DMS153 treated with DMSO at 0.1 percent for 48 hours (cell line): ENCODE measurements around the gene HERC5.

Experiments
- DNase-seq: peaks from one replicate; lab custom pipeline; 2025; ENCODE audit not compliant: unreplicated experiment; lab: John Stamatoyannopoulos, UW

Gene HERC5

GRCh38 chr4:88517825-88518224 is 60.9 kb downstream of the HERC5 start:
- DNase-seq: no peak

GRCh38 chr4:88518911-88519310 is 62.0 kb downstream of the HERC5 start:
- no peak for DNase-seq

- no peak for DNase-seq
Observed at GRCh38 chr4:88522702-88523324, 65.9 kb downstream of the HERC5 start.

- peak; percentile 84 for DNase-seq
Observed at GRCh38 chr4:88523325-88524129, 66.6 kb downstream of the HERC5 start, which contains the start of gene PYURF. TSS of gene PYURF (minus strand) at chr4:88523776. CDS start at chr4:88523700, 76 bp downstream.

- no peak for DNase-seq
Observed at GRCh38 chr4:88524171-88524570, 67.3 kb downstream of the HERC5 start.

- DNase-seq: peak; percentile 9
Observed at GRCh38 chr4:88526221-88526815, 69.4 kb downstream of the HERC5 start.

GRCh38 chr4:88527787-88528186 is 70.9 kb downstream of the HERC5 start:
- DNase-seq: no peak

GRCh38 chr4:88528861-88529260 is 71.9 kb downstream of the HERC5 start:
- no peak for DNase-seq

GRCh38 chr4:88531549-88531948 is 74.6 kb downstream of the HERC5 start:
- no peak for DNase-seq

GRCh38 chr4:88533088-88533790 is 76.3 kb downstream of the HERC5 start:
- DNase-seq: no peak

GRCh38 chr4:88533937-88534750 is 77.2 kb downstream of the HERC5 start:
- no peak for DNase-seq

GRCh38 chr4:88535090-88535755 is 78.3 kb downstream of the HERC5 start:
- DNase-seq: no peak

GRCh38 chr4:88537709-88538108 is 80.8 kb downstream of the HERC5 start:
- no peak for DNase-seq

GRCh38 chr4:88539322-88540068 is 82.6 kb downstream of the HERC5 start:
- peak; percentile 26 for DNase-seq

- DNase-seq: no peak
Observed at GRCh38 chr4:88549815-88550214, 92.9 kb downstream of the HERC5 start.
